GM12891 (cell line): Measurements from ENCODE around the gene ANXA7.

Experiments
- DNase-seq: peaks from one replicate; pipeline ENCODE4 v3.0.0; 2011; ENCODE audit warnings: low spot score; ENCODE audit not compliant: insufficient read length
- FAIRE-seq: peaks from 2 replicates; lab custom pipeline; 2011; peaks lifted over from hg19 to GRCh38; lab: Jason Lieb, UNC
- PAX5 ChIP-seq: IDR thresholded peaks from 2 replicates; pipeline ENCODE4 v1.6.1; 2011; ENCODE audit warnings: low read length, moderate library complexity, mild to moderate bottlenecking; ENCODE audit not compliant: insufficient read depth, severe bottlenecking
- POLR2A ChIP-seq: IDR thresholded peaks from 2 replicates; pipeline ENCODE4 v1.6.1; 2011; ENCODE audit warnings: low read depth, low read length, control low read depth
- POLR2AphosphoS5 ChIP-seq: IDR thresholded peaks from 2 replicates; pipeline ENCODE4 v1.6.1; 2011; ENCODE audit warnings: low read depth, low read length, control low read depth
- POU2F2 ChIP-seq: IDR thresholded peaks from 2 replicates; pipeline ENCODE4 v1.6.1; 2011; ENCODE audit warnings: low read depth, mild to moderate bottlenecking, control low read depth, low read length, moderate library complexity
- SPI1 ChIP-seq: IDR thresholded peaks from 2 replicates; pipeline ENCODE4 v1.6.1; 2011; ENCODE audit warnings: low read depth, low read length, control low read depth
- TAF1 ChIP-seq: IDR thresholded peaks from 2 replicates; pipeline ENCODE4 v1.6.1; 2011; ENCODE audit warnings: low read depth, low read length, control low read depth

ANXA7 gene

GRCh38 chr10:73439605-73440312, 25.9 kb upstream of the ANXA7 start:
- peak; percentile 9 for FAIRE-seq
- TF ChIP-seq POU2F2 (no peak), SPI1 (no peak)

GRCh38 chr10:73439055-73439454, 25.2 kb upstream of the ANXA7 start:
- no peak for FAIRE-seq
- TF ChIP-seq POLR2A: no peak
- TF ChIP-seq PAX5: no peak
- no peak for TF ChIP-seq SPI1
- no peak for TF ChIP-seq TAF1
- no peak for TF ChIP-seq POU2F2
- TF ChIP-seq POLR2AphosphoS5: no peak
- DNase-seq: no peak

More at GRCh38 chr10:73439605-73440312, 25.9 kb upstream of the ANXA7 start:
- DNase-seq: no peak

GRCh38 chr10:73433538-73433867, 19.6 kb upstream of the ANXA7 start, which contains the start of gene MSS51:
TSS of gene MSS51 (minus strand) at chr10:73433561. CDS start at chr10:73428284, 5,277 bp downstream.
- no peak for TF ChIP-seq POLR2A
- no peak for TF ChIP-seq POLR2AphosphoS5
- no peak for TF ChIP-seq TAF1
- TF ChIP-seq SPI1: no peak
- FAIRE-seq: no peak
- no peak for DNase-seq

- FAIRE-seq: no peak
- TF ChIP-seq POLR2A (no peak), POU2F2 (no peak), PAX5 (no peak), POLR2AphosphoS5 (no peak), TAF1 (no peak), SPI1 (no peak)
- DNase-seq: no peak
These were observed 19.0 kb upstream of the ANXA7 start for GRCh38 chr10:73432646-73433537.

- FAIRE-seq (no peak), DNase-seq (no peak)
- TF ChIP-seq TAF1 (no peak), SPI1 (peak; percentile 72)
These were observed 12.5 kb upstream of the ANXA7 start for GRCh38 chr10:73426318-73426717.

GRCh38 chr10:73424478-73424877, 10.6 kb upstream of the ANXA7 start:
- DNase-seq (no peak), FAIRE-seq (no peak)
- TF ChIP-seq POLR2AphosphoS5 (no peak), POU2F2 (no peak), POLR2A (no peak), TAF1 (no peak), SPI1 (no peak), PAX5 (no peak)

- no peak for FAIRE-seq
- TF ChIP-seq TAF1: no peak
These were observed 9.5 kb upstream of the ANXA7 start for GRCh38 chr10:73423309-73423708.

GRCh38 chr10:73416571-73416970, 2.7 kb upstream of the ANXA7 start:
- no peak for FAIRE-seq
- no peak for TF ChIP-seq POU2F2
- no peak for TF ChIP-seq POLR2A
- no peak for TF ChIP-seq POLR2AphosphoS5
- TF ChIP-seq SPI1: no peak
- TF ChIP-seq TAF1: no peak
- TF ChIP-seq PAX5: no peak

More at GRCh38 chr10:73423309-73423708, 9.5 kb upstream of the ANXA7 start:
- no peak for DNase-seq

GRCh38 chr10:73414230-73414945, 530 bp upstream of the ANXA7 start:
- FAIRE-seq (peak; percentile 16), DNase-seq (no peak)
- TF ChIP-seq SPI1 (no peak), POLR2AphosphoS5 (no peak), POU2F2 (no peak), POLR2A (no peak), TAF1 (no peak), PAX5 (no peak)

More at GRCh38 chr10:73416571-73416970, 2.7 kb upstream of the ANXA7 start:
- DNase-seq: no peak
